GM18519 (cell line): ENCODE data around the gene GPS1.

Source experiments
- ATAC-seq: cut with Tn5 transposase; IDR thresholded peaks from one replicate; pipeline ENCODE4 v1.9.1; 2021; ENCODE audit warnings: mild to moderate bottlenecking, moderate library complexity; ENCODE audit not compliant: unreplicated experiment, low FRiP score

Gene GPS1

DNA sequence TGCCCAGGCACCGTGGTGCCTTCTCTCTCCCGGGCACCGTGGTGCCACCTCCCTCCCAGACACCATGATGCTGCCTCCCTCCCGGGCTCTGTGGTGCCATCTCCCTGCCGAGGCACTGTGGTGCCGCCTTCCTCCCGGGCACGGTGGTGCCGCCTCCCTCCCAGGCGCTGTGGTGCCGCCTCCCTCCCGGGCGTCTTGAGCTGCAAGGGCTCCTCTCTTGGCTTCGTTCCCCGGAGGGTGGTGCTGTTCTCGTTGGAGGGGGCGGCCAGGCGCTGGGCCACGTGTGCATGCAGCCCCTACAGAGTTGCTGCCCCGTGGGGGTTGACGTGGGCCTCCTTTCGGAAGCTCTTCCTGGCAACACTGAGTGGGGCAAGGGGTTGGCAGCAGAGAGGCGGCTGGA, 37.3 kb upstream of the GPS1 start:
- ATAC-seq, result no peak

DNA sequence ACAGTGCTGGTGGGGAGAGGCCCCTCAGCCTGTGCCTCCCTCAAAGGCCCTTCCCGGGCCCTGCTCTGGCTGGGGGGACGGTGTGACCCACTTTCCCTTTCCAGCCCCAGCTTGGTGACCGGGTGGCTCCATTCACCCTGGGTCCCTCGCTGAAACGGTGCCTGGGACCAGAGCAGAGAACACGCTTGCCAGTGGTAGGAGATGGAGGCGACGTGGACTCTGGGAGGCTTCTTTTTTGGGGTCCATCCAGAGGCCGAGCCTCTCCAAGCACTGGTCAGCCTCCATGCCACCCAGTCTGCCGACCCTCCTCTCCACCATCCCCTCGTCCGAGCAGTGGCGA, 36.8 kb upstream of the GPS1 start:
- ATAC-seq, result no peak

DNA sequence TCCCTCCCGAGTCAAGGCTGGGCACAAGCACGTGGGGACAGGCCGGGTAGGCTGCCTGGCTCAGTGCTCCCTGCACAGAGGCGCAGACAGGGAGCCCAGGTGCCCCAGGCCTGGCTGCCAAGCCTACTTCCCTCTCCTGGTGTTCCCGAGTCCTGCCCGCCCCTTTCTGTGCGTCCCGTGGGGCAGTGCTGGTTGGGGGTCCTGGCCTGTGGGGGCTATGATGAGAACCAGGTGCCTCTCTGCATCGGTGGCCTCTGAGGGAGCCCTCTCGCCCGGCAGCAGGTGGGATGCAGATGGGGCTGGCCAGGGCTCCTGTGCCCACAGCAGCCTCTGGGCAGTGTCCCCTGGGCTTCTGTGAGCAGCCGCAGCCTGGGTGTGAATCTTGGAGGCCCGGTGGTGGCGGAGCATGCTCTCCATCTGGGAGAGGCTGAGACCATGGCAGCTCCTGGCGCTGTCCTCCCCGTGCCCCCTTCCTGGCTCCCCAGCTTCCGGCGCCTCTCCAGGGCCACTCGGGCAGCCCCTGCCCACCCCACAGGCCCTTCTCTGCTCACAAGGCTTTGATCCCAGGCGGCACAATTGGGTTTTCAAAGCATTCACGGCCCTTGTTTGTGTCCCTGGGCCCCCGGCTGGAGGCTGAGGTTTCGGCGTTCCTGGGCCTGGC, 36.3 kb upstream of the GPS1 start:
- no peak for ATAC-seq

DNA sequence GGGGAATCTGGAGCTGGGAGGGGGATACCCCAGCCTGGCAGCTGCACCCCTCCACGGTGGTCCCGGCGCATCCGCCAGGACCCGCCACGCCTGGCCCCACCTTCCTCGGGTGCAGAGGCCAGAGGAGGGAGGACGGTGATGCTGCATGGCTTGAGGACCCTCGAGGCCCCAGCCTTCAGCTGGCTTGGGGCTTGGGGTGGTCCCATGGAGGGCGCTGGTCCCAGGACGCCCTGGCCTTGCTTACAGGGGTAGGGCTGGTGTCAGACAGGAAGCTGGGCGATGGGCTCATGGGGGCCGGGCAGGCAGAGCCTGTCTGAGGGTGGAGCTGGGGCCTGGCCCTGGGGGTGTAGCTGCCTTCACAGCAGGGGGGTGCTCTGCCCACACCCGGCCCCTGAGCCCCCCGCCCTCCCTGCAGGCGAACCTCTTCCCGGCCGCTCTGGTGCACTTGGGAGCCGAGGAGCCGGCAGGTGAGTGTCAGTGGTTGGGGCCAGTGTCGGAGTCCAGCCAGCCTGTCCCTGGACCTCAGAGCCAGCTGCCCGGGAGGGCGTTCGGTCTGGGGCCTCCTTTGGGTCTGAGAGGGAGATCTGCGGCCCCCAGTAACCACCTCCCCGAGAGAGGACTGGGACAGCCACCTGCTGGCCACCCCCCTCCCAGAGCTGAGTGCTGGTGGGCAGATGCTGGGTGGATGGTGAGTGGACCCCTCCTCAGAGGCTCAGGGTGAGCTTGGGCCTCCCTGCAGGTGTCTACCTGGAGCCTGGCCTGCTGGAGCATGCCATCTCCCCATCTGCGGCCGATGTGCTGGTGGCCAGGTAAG, 35.4 kb upstream of the GPS1 start:
- no peak for ATAC-seq

DNA sequence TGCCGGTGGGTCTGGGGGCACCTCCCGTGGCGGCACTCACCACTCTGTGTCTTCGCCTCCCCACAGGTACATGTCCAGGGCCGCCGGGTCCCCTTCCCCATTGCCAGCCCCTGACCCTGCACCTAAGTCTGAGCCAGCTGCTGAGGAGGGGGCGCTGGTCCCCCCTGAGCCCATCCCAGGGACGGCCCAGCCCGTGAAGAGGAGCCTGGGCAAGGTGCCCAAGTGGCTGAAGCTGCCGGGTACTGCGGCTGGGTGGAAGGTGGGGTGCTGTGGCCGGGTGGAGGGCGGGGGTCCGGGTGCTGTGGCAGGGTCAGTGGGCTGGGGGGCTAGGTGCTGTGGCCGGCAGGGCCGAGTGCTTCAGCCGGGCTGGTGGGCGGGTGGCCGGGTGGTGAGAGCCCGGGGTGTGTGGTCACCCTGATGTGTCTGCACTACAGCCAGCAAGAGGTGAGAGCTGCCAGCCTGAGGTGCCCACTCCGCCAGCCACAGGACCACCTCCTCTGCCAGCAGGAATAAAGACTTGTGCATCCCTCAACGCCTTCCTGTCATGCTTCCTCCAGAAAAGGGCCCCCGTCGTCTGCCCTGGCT, 34.7 kb upstream of the GPS1 start:
- no peak for ATAC-seq

DNA sequence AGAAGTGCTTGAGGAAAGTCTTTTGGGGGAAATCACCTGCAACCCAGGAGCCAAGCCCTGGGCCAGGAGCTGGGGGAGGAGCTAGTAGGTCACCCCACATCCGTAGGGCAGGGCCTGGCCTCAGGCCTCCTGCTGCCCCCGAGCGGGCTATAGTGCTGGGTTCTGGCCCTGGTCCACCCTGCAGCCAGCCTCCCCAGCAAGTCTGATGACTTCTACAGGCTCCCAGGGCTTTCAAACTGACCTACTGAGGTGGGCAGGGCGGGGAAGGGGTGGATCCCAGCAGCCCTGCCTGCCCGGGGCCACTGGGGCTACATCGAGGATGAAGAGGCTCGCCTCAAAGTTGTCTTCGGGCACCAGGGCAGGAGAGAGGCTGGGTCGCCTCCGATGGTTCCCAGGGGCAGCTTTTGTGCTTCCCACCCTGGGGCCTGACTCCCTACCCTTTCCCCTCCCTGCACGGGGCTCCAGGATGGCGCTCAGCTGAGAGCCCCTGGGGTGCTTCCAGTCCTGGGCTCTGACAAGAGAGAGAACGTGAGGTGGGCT, 34.0 kb upstream of the GPS1 start:
- no peak for ATAC-seq

DNA sequence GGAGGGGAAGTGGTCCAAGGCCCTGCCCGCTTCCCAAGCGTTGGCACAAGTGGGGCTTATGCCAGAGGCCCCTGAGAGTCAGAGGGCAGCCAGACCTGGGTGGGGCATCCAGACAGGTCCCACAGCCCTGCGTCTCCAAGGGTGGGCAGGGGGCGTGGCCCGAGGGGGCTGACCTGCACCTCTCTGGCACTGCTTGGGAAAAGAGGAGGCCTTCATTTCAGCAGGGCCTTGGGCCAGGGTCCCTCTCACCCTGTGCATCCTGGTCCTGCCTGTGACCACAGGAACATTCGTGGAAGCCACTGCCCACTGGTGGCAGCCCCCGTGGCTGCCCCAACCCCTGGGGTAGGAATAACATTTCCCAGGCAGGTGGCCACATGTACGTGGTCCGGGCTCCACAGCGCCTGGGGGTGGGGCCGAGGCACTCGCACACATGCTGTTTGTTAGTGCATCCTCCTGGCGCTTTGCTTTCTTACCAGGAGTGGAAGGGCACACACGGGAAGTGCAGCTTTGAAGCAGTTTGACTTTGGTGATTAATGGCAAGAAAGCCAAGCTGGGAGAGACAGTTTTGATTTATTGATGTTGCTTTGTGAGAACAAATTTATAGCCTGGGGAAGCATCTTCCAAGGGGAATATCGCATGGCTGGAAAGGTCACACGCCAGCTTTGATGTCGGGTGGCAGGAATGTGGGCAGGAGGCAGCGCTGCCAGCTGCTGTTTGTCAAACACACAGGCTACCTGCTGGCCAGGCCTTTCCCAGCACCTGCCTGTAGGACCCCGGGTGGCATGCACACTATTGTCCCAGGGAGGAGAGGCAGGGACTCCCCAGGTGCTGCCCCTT, 33.3 kb upstream of the GPS1 start:
- ATAC-seq, result no peak

DNA sequence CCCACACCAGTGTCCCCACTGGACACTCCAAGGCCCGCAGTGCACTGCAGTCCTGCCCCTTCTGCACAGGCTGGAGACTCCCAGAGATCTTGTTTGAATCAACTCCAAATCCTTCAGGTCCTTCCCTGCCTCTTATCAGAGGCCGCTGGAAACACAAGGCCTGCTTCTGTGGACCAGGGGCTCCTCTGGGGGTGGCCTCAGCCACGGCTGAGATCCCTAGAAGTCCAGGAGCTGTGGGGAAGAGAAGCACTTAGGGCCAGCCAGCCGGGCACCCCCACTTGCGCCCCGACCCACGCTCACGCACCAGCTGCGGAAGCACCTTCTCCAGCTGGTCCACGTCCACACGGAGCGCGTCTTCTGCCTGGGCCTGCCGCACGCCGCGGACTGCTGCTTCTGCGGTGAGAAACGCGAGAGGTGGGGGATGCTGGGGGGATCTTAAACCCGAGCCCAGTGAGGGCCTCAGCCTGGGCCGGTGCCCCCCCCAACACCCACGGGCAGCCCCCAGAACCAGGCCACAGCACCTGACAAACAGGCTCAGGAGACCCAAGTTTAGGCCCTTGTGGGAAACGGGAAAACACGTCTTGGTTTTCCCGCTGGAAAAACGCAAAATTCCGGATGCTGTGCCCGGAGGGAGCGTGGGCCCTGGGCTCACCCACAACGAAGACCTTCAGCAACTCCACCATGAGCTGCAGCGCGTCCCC, 32.6 kb upstream of the GPS1 start:
- no peak for ATAC-seq

DNA sequence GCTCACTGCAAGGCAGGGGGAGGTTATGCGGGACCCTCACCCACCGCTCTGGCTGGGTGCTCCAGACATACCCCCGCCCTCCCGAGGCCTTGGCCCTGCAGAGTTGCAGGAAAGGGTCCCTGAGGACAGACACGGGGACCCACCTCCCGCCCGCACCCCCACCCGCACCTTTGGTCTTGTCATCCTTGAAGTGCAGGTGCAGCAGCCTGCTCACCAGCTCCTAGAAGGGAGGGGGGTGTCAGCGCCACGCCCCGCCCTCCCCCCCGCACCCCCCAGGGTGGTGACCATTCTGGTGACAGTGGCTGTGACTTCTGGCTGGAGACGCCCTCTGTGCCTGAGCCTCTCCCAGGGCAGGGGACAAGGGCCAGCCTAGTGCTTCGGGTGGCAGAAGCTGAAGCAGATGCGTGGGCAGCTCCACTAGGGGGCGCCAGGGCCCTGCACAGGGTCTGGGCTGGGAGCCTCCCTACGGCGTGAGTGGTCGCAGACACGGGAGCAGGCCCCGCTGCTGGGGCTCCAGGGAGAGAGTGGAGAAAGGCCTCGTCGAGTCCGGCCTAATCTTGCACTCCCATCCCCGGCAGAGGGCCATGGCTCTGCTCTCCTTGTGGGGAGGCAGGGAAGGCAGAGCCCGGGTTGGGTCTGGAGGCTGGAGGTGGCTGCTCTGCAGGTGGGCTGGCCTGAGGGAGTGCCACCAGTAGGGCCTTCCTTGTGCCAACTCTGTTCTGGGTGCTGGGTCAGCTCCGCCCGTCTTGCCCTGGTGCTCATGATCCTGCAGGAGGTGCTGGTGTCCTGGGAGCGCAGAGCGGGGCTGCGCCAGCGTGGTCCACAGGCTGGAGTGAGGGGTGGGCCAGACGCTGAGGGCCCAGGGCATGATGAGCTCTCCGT, 31.8 kb upstream of the GPS1 start:
- no peak for ATAC-seq

DNA sequence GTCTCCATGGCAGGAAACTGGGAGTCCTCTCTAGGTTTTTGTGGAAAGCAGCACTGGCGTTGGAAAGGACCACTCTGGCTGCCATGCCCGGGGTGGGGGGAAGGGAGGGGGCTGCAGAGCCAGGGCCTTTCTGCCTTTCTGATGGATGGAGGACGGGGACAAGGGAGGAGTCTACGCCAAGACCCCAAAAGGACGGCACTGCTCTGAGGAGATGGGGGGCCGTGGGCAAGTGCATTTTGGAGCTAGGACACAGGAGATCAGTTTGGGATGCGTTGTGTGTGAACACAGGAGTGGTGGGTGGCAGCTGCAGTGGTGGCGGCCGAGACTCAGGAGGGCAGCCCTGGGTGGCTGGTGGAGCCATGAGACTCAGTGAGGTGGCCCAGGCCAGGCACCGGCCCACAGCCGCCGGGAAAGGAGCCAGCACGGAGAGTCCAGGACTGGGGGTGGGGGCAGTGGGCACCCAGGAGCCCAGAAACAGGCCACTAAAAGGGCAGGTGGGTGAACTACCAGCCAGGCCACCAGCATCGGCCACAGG, 31.1 kb upstream of the GPS1 start:
- ATAC-seq, result no peak

DNA sequence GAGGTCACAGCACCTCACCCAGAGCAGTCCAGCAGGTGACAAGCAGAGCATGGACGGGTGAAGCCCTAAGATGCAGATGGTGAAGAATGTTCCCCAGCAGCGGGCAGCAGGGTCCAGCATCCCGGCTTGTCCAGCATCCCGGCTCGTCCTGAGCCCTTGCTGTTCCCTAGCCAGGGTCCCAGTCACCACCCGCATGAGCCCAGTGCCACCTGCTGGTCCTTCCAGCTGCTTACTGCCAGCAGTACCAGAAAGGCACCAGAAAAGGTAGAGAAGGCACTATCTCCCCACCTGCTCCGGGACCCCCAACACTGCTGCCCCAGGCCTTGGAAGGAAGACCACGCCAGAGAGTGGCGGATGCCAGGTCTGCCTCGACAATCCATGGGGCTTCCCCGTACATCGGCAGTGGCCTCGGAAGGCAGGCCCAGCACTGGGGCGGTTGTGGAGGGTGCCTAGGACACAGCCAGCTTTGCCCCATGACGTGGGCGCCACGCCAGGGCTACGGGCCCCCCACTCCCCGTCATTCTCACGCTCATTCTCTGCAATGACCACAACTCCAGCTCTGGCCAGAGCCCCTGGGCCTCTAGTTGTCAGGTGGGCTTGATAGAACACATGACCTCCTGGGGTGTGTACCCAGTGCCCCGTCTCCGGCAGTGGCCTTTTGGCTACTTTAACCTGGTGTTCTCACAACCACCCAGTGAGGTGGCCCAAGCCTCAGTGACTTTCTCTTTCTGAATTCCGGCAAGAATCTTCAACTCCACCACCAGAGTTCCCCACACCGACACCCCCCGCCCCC, 30.4 kb upstream of the GPS1 start:
- no peak for ATAC-seq

DNA sequence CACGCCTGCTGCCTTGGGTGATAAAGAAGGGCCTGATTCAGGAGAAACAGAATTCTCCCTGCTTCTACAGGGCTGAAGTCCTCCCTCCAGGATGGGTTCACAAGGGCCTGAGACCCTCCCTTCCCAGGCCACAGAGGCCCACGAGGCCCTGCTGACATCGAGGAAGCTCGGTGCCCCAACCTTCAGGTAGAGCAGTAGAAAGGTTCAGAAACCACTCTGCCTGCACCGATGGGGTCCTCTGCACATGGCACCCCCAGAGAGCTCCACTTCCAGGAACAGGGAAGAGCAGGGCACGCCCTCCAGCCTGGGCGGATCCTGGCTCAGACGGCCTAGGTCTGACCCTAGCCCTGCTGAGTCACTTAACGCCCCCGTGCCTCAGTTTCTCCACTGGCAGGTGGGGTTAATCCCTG, 29.8 kb upstream of the GPS1 start:
- no peak for ATAC-seq

DNA sequence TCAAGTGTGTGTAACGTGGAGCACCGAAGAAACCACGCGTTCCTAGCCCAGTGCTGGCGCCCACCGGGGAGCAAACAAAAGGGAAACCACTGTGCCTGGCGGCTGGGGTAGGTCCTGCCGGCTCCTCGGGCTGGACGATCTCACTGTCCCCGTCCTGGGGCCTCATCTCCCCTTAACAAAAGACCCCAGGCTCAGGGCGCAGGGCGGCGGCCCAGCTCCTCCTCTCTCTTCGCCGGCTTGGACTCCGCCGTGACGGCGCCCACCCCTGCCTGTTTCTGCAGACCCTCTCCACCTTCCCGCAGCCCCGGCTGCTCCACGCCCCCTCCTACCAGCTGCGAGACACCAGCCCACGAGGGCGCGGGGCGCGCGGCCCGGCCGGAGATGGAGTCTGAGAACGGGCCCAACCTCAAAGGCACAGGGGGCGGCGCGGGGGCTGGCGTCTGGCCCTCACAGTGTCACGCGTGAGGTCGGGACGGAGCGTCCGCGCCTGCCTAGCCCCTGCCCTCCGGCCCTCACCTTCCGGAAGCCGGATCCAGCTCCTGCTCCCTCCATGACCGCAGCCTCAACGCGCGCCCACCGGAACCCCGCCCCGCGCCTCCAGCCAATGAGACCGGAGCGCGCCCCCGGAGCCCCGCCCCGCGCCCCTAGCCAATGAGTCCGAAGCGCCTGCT, 29.3 kb upstream of the GPS1 start, which contains the start of gene CENPX:
Gene CENPX (minus strand): TSS at position 569 of the 671 bp plus-strand sequence. CDS start 17 bp downstream, at position 552.
- peak; percentile 29 for ATAC-seq

DNA sequence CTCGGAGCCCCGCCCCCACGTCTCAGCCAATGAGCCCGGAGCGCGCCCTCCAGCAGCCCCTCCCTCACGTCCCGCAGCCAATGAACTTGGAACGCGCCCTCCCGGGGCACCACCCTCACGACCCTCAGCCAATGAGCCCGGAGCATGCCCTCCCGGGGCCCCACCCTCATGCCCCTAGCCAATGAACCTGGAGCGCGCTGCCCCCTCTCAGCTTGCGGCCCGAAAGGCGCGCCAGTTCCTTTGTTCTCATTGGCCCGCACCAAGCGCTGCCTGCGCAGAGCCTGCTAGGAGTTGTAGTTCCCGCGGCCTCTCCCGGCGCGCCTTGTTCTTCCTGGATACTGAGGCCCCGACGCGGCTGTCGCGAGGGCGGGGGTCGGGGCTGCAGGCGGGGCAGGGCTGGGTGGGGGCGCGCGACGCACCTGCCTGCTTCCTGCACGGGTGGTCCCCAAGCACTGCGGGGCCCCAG, 28.7 kb upstream of the GPS1 start, which contains the start of gene LRRC45:
Gene LRRC45 (plus strand): TSS at position 325 of the 466 bp plus-strand sequence. CDS start 339 bp downstream, outside the sequence.
- ATAC-seq, result peak; percentile 72

DNA sequence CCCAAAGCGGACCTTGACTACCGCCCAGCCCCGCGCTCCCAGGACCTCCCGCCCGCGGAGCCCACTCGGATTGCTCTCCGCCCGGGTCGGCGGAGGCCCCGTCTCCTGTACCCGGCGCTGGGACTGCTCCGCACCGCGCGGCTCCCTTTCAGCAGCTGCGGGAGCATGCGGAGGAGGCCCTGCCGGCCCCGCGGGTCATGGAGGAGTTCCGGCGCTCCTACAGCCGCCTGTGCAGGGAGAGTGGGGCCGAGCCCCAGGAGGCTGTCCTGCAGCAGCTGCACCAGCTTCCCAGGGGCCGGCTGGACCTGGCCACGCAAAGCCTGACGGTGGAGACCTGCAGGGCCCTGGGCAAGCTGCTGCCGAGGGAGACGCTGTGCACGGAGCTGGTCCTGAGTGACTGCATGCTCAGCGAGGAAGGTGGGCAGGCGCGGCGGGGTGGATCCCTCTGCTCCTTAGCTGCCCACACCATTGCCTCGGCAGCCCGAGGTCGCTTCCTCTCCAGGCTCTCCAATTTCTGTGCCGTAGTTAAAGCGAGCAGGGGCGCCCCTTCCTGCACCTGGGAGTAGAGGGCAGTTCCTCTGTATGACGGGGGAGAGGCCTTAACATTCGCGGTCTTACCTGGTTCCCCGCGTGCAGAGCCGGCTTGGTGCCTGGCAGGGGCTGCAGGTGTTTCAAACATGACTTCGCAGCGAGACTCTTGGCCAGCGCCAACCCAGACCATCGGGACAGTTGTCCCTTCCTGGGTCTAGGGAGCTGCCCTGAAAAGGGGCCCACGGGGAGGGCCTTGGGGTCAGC, 28.1 kb upstream of the GPS1 start:
- ATAC-seq, result peak; percentile 13

DNA sequence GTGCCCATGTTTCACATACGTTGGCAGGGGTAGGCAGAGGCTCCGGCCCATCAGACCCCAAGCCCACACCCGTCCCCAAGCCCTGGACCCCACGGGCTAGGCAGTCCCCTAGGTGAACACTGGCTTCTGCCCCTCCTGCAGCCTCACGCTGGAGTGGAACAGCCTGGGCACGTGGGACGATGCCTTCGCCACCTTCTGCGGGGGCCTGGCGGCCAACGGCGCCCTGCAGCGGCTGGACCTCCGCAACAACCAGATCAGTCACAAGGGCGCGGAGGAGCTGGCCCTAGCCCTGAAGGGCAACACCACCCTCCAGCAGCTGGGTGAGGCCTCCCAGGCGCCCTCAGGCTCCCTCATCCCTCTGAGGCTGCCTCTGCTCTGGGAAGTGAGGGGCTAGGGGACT, 26.8 kb upstream of the GPS1 start:
- ATAC-seq, result no peak
